GM10266 (cell line): ENCODE data around the gene FAM124A.

Experiments used
- DNase-seq: peaks from one replicate; pipeline ENCODE4 v3.0.0; 2012; ENCODE audit errors: extremely low spot score
- CTCF ChIP-seq: IDR thresholded peaks from 2 replicates; pipeline ENCODE4 v1.5.1; 2012; ENCODE audit warnings: mild to moderate bottlenecking, low read depth; ENCODE audit not compliant: control insufficient read depth, insufficient read depth; ENCODE audit errors: missing control alignments

Gene FAM124A

GRCh38 chr13:51269039-51269438 is 46.8 kb downstream of the FAM124A start:
- no peak for DNase-seq
- no peak for TF ChIP-seq CTCF

GRCh38 chr13:51270623-51271415 is 48.6 kb downstream of the FAM124A start:
- no peak for DNase-seq
- no peak for TF ChIP-seq CTCF

GRCh38 chr13:51271528-51272085 is 49.4 kb downstream of the FAM124A start:
- no peak for DNase-seq
- no peak for TF ChIP-seq CTCF

GRCh38 chr13:51275101-51275500 is 52.9 kb downstream of the FAM124A start:
- TF ChIP-seq CTCF, result no peak
- no peak for DNase-seq

- TF ChIP-seq CTCF, result no peak
- DNase-seq, result no peak
Observed at GRCh38 chr13:51276636-51277035, 54.4 kb downstream of the FAM124A start.

- DNase-seq, result no peak
- TF ChIP-seq CTCF, result no peak
Observed at GRCh38 chr13:51277928-51278327, 55.7 kb downstream of the FAM124A start.

- TF ChIP-seq CTCF, result no peak
- no peak for DNase-seq
Observed at GRCh38 chr13:51278426-51279130, 56.4 kb downstream of the FAM124A start.
